ENCODE data around the gene RADIL. TPM values are rescaled to one million over a fixed set of nuclear protein-coding genes. Genes with fewer than 3 reads are reported as not detected.

Gene RADIL
- total RNA-seq, 1 donor from 2014 or later = 2.1 TPM

GRCh38 chr7:4775848-4776623 lies 107.5 kb downstream of the RADIL start:
- no peak for TF ChIP-seq CTCF (IDR thresholded peaks at IDR 0.05)
- Mint-ChIP-seq H3K27ac (ENCODE audit: unreplicated experiment) (peak overlapping the region; percentile 98), H3K4me1 (ENCODE audit: unreplicated experiment) (peaks cover 34% of the 10 kb centered on the region), H3K36me3 (ENCODE audit: unreplicated experiment) (peaks cover 9% of the 10 kb centered on the region), H3K27me3 (ENCODE audit: unreplicated experiment) (no peaks in the 10 kb centered on the region), H3K4me3 (ENCODE audit: unreplicated experiment) (peak overlapping the region; percentile 98), H3K9me3 (ENCODE audit: unreplicated experiment) (no peaks in the 10 kb centered on the region)
- no peak for DNase-seq (ENCODE audit: extremely low spot score, unreplicated experiment)

DNA sequence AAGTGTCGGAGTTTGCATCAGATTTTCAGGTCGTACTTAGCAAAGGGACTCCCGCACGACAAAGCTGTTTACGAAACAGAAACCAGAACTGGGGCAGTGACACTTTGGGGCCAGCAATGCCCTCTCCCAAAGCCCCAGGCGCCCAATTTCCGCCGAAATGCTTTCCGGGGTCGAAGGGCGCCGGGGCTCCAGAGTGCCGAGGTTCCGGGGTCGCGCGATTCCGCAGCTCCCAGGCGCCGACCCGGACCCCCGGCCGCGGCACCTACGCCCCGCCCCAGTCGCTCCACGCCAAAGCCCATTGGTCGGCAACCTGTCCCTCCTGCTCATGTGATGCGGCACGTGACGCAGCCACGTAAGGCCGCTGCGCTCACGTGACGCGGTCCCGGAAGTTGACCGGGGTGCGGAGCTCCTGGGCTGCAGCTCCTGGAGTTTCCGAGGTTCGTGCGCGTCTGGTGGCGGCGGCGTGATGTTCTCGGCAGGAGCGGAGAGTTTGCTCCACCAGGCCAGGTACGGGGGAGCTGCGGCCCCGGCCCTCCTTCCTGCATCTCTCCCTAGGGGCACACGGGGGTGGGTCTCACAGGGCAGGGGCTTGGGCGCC lies 108.2 kb downstream of the RADIL start, which contains the start of gene AP5Z1:
AP5Z1 (plus strand) TSS at position 374 of the 598 bp plus-strand sequence; CDS start at position 467, 93 bp downstream.
- Mint-ChIP-seq H3K27me3 (ENCODE audit: unreplicated experiment) (no peaks in the 10 kb centered on the region), H3K27ac (ENCODE audit: unreplicated experiment) (peak within 1 kb of the TSS; percentile 98), H3K9me3 (ENCODE audit: unreplicated experiment) (no peaks in the 10 kb centered on the region), H3K36me3 (ENCODE audit: unreplicated experiment) (peaks cover 3% of the 10 kb centered on the region), H3K4me3 (ENCODE audit: unreplicated experiment) (peak within 1 kb of the TSS; percentile 98), H3K4me1 (ENCODE audit: unreplicated experiment) (peaks cover 34% of the 10 kb centered on the region)
- no peak for TF ChIP-seq CTCF (IDR thresholded peaks at IDR 0.05)
- peak; percentile 96 for DNase-seq (ENCODE audit: extremely low spot score, unreplicated experiment)

DNA sequence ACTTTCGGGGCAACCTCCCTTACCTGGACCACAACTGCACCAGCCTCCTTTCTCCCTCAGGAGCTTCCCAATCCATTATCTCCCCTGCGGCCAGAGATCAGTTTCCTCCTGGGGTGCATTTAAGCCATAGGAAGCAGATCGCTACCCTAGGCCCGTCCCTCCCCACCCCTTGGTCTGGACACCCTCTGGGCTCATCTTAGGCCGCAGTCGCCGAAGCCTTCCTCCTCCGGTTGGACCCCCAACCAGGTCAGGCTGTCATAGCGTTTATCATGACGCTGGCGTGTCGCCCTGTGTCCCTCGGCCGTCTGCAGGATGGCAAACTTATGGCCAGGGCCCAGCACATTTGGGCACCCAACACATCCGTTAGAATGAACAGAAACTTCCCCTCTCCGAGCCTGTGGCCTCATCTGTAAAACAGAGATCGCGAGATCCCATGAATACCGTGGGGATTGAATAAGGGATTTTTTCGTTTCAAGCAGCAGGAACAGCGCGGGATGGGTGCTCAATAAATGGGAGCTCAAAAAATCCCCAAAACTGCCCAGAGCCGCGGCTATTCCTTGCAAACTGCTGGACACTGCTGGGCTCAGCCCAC lies 108.8 kb downstream of the RADIL start:
- no peak for DNase-seq (ENCODE audit: extremely low spot score, unreplicated experiment)
- H3K36me3 Mint-ChIP-seq (ENCODE audit: unreplicated experiment) = peaks cover 3% of the 10 kb centered on the region
- H3K9me3 Mint-ChIP-seq (ENCODE audit: unreplicated experiment) = no peaks in the 10 kb centered on the region
- H3K4me3 Mint-ChIP-seq (ENCODE audit: unreplicated experiment) = peak overlapping the region; percentile 98
- H3K27me3 Mint-ChIP-seq (ENCODE audit: unreplicated experiment) = no peaks in the 10 kb centered on the region
- peaks cover 34% of the 10 kb centered on the region for H3K4me1 Mint-ChIP-seq (ENCODE audit: unreplicated experiment)
- peak overlapping the region; percentile 98 for H3K27ac Mint-ChIP-seq (ENCODE audit: unreplicated experiment)
- TF ChIP-seq CTCF (IDR thresholded peaks at IDR 0.05) = no peak

GRCh38 chr7:4774007-4774406 lies 109.5 kb downstream of the RADIL start:
- Mint-ChIP-seq H3K4me3 (ENCODE audit: unreplicated experiment) (peak overlapping the region; percentile 98), H3K27ac (ENCODE audit: unreplicated experiment) (peak overlapping the region; percentile 98), H3K4me1 (ENCODE audit: unreplicated experiment) (peaks cover 35% of the 10 kb centered on the region), H3K27me3 (ENCODE audit: unreplicated experiment) (no peaks in the 10 kb centered on the region), H3K9me3 (ENCODE audit: unreplicated experiment) (no peaks in the 10 kb centered on the region), H3K36me3 (ENCODE audit: unreplicated experiment) (peaks cover 3% of the 10 kb centered on the region)
- no peak for TF ChIP-seq CTCF (IDR thresholded peaks at IDR 0.05)
- DNase-seq (ENCODE audit: extremely low spot score, unreplicated experiment) = no peak

DNA sequence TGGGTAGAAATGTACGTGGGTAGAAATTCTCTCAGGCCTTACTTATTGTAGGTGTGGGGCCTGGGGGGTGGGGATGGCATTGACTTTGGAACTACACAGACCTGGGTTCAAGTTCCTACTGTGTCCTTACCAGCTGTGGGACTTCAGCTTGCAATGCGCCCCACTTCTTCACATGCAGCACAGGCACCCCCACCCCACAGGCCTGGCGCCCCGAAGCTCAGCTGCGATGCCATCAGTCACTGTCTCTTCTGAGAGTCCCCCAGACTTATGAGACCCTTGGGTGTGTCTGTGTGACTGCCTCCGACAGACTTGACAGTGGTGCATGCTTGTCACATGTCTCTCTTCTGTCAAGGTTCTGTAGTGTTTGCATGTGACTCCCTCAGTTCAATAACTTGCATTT lies 111.2 kb downstream of the RADIL start:
- no peaks in the 10 kb centered on the region for H3K36me3 Mint-ChIP-seq (ENCODE audit: unreplicated experiment)
- no peak overlapping the region for H3K4me3 Mint-ChIP-seq (ENCODE audit: unreplicated experiment)
- TF ChIP-seq CTCF (IDR thresholded peaks at IDR 0.05) = no peak
- no peaks in the 10 kb centered on the region for H3K9me3 Mint-ChIP-seq (ENCODE audit: unreplicated experiment)
- no peak overlapping the region for H3K27ac Mint-ChIP-seq (ENCODE audit: unreplicated experiment)
- DNase-seq (ENCODE audit: extremely low spot score, unreplicated experiment) = no peak
- no peaks in the 10 kb centered on the region for H3K27me3 Mint-ChIP-seq (ENCODE audit: unreplicated experiment)
- H3K4me1 Mint-ChIP-seq (ENCODE audit: unreplicated experiment) = peaks cover 29% of the 10 kb centered on the region

All from osteocyte (in vitro differentiated cells).